ENCODE measurements around the gene SNX24.

SNX24 gene

DNA sequence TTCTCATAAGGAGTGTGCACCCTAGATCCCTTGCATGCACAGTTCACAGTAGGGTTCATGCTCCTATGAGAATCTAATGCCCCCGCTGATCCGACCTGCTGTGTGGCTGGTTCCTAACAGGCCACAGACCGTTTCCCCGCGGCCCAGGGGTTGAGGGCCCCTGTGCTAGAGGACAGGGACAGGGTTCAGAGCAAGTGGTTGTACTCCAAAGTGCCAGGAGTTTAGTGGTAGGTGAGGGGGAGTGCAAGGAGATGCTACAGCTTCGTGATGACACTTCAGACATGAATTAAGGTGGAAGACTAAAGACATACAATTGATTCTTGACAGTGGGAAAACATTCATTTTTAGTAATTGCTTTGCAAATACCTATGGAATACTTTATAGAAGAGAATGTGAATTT, 40.5 kb downstream of the SNX24 start (continued):
- TF ChIP-seq, protein P1, sequence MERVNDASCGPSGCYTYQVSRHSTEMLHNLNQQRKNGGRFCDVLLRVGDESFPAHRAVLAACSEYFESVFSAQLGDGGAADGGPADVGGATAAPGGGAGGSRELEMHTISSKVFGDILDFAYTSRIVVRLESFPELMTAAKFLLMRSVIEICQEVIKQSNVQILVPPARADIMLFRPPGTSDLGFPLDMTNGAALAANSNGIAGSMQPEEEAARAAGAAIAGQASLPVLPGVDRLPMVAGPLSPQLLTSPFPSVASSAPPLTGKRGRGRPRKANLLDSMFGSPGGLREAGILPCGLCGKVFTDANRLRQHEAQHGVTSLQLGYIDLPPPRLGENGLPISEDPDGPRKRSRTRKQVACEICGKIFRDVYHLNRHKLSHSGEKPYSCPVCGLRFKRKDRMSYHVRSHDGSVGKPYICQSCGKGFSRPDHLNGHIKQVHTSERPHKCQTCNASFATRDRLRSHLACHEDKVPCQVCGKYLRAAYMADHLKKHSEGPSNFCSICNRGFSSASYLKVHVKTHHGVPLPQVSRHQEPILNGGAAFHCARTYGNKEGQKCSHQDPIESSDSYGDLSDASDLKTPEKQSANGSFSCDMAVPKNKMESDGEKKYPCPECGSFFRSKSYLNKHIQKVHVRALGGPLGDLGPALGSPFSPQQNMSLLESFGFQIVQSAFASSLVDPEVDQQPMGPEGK (tag by site-specific recombination; IDR thresholded peaks at IDR 0.05), result no peak
- TF ChIP-seq OSR2 (tag by site-specific recombination; IDR thresholded peaks at IDR 0.05) (no peak), ZFP69B (tag by site-specific recombination; IDR thresholded peaks at IDR 0.05) (no peak), ZNF660 (tag by site-specific recombination; IDR thresholded peaks at IDR 0.05) (no peak), ZNF654 (tag by site-specific recombination; IDR thresholded peaks at IDR 0.05; ENCODE audit: low read depth) (no peak), TRIM28 (IDR thresholded peaks at IDR 0.05; ENCODE audit: borderline replicate concordance, low read length) (no peak), ZNF768 (tag by site-specific recombination; IDR thresholded peaks at IDR 0.05) (no peak)
- TF ChIP-seq, protein P2, sequence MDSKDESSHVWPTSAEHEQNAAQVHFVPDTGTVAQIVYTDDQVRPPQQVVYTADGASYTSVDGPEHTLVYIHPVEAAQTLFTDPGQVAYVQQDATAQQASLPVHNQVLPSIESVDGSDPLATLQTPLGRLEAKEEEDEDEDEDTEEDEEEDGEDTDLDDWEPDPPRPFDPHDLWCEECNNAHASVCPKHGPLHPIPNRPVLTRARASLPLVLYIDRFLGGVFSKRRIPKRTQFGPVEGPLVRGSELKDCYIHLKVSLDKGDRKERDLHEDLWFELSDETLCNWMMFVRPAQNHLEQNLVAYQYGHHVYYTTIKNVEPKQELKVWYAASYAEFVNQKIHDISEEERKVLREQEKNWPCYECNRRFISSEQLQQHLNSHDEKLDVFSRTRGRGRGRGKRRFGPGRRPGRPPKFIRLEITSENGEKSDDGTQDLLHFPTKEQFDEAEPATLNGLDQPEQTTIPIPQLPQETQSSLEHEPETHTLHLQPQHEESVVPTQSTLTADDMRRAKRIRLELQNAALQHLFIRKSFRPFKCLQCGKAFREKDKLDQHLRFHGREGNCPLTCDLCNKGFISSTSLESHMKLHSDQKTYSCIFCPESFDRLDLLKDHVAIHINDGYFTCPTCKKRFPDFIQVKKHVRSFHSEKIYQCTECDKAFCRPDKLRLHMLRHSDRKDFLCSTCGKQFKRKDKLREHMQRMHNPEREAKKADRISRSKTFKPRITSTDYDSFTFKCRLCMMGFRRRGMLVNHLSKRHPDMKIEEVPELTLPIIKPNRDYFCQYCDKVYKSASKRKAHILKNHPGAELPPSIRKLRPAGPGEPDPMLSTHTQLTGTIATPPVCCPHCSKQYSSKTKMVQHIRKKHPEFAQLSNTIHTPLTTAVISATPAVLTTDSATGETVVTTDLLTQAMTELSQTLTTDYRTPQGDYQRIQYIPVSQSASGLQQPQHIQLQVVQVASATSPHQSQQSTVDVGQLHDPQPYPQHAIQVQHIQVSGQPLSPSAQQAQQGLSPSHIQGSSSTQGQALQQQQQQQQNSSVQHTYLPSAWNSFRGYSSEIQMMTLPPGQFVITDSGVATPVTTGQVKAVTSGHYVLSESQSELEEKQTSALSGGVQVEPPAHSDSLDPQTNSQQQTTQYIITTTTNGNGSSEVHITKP (tag by site-specific recombination; IDR thresholded peaks at IDR 0.05), result no peak
- TF ChIP-seq, protein P3, sequence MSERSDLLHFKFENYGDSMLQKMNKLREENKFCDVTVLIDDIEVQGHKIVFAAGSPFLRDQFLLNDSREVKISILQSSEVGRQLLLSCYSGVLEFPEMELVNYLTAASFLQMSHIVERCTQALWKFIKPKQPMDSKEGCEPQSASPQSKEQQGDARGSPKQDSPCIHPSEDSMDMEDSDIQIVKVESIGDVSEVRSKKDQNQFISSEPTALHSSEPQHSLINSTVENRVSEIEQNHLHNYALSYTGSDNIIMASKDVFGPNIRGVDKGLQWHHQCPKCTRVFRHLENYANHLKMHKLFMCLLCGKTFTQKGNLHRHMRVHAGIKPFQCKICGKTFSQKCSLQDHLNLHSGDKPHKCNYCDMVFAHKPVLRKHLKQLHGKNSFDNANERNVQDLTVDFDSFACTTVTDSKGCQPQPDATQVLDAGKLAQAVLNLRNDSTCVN (tag by site-specific recombination; optimal IDR thresholded peaks at IDR 0.05), result no peak
- TF ChIP-seq, protein P4, sequence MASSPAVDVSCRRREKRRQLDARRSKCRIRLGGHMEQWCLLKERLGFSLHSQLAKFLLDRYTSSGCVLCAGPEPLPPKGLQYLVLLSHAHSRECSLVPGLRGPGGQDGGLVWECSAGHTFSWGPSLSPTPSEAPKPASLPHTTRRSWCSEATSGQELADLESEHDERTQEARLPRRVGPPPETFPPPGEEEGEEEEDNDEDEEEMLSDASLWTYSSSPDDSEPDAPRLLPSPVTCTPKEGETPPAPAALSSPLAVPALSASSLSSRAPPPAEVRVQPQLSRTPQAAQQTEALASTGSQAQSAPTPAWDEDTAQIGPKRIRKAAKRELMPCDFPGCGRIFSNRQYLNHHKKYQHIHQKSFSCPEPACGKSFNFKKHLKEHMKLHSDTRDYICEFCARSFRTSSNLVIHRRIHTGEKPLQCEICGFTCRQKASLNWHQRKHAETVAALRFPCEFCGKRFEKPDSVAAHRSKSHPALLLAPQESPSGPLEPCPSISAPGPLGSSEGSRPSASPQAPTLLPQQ (tag by site-specific recombination; IDR thresholded peaks at IDR 0.05), result no peak

DNA sequence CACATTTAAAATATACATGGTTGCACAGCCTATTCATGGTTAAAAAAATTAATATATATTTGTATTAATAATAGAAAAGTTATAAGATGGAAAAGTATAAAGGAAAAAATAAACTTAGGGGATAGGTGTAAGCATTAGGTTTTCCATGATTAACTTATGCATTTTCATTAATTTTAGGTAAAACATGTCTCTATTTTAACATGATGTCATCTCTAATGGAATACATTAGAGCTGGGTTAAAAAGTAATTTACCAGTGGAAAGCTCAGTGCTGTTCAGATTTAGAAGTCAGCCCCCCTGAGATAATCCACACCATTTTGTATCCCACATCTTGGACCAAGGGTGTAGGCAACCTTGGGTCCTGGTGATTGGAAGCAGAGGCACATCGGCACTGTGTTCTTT, 49.7 kb downstream of the SNX24 start:
- ChIA-PET POLR2A (no interaction called here), CTCF (interaction anchor here (0.6 to 1.3 kb wide), 3 partner anchors 26 to 225 kb away, joined by 3 to 5 read pairs (median 3); no protein-coding TSS in a partner anchor)
- Histone ChIP-seq H3K9me3 (ENCODE audit: control insufficient read depth, insufficient read depth, low read depth, low read length) (no peaks in the 10 kb centered on the region; the same call in 1 of the 2 replicates), H3K27ac (ENCODE audit: extremely low read depth, low read depth, low read length) (no peak overlapping the region), H3K36me3 (ENCODE audit: control insufficient read depth in 2 of 2, insufficient read depth in 1 of 2, low read length in 2 of 2) (no peaks in the 10 kb centered on the region; a peak in 1 of 3 replicates), H3K4me3 (ENCODE audit: low read depth, low read length) (no peak overlapping the region), H3K4me1 (ENCODE audit: control insufficient read depth, insufficient read depth, low read length) (peaks cover 4% of the 10 kb centered on the region; the same call in 1 of the 2 replicates)
- no peak for TF ChIP-seq ZBTB21 (tag by site-specific recombination; IDR thresholded peaks at IDR 0.05)
- TF ChIP-seq ZNF830 (tag by site-specific recombination; IDR thresholded peaks at IDR 0.05; ENCODE audit: low read depth), result no peak
- no peak for TF ChIP-seq HOXA7 (CRISPR knock-in tag; IDR thresholded peaks at IDR 0.05; ENCODE audit: borderline replicate concordance)
- TF ChIP-seq, protein P5, sequence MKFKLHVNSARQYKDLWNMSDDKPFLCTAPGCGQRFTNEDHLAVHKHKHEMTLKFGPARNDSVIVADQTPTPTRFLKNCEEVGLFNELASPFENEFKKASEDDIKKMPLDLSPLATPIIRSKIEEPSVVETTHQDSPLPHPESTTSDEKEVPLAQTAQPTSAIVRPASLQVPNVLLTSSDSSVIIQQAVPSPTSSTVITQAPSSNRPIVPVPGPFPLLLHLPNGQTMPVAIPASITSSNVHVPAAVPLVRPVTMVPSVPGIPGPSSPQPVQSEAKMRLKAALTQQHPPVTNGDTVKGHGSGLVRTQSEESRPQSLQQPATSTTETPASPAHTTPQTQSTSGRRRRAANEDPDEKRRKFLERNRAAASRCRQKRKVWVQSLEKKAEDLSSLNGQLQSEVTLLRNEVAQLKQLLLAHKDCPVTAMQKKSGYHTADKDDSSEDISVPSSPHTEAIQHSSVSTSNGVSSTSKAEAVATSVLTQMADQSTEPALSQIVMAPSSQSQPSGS (tag by site-specific recombination; IDR thresholded peaks at IDR 0.05; ENCODE audit: low read depth), result peak; percentile 52; the same call in 1 of the 2 replicates
- TF ChIP-seq SP2 (tag by site-specific recombination; IDR thresholded peaks at IDR 0.05), result no peak
- no peak for TF ChIP-seq KLF10 (tag by site-specific recombination; IDR thresholded peaks at IDR 0.05)

Data from HEK293 (cell line).